Measurements from ENCODE around the gene PLXNB2.

DNA sequence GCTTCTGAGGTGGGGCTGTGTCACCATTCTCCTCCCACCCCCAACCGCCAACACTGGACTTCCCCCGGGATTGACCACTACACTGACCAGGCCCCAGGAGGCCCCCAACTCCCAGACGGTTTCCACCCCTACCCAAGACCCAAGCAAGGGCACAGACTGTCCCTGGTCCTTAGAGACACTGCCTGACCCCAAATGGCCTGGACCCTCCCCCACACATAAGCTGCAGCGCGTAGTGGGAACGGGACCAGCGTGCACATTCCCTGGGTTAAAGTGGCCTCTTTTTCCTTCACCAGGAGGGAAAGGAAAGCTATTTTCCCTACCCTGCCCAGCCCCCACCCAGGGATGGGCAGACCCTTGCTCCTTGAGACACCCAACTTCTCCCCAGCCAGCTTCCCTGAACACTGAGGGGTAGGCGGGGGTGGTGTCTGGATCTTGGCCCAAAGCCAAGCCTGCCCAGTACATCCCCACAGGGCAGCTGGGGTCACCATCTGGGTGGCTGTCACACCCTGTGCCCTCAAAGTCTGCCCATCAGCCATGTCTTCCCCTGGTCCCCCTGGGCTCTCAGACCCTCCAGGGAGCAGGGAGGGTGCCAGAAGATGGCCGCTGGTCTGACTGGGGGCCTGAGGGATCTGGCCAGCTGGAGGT, 44.4 kb downstream of the PLXNB2 start:
- TF ChIP-seq, protein P1, sequence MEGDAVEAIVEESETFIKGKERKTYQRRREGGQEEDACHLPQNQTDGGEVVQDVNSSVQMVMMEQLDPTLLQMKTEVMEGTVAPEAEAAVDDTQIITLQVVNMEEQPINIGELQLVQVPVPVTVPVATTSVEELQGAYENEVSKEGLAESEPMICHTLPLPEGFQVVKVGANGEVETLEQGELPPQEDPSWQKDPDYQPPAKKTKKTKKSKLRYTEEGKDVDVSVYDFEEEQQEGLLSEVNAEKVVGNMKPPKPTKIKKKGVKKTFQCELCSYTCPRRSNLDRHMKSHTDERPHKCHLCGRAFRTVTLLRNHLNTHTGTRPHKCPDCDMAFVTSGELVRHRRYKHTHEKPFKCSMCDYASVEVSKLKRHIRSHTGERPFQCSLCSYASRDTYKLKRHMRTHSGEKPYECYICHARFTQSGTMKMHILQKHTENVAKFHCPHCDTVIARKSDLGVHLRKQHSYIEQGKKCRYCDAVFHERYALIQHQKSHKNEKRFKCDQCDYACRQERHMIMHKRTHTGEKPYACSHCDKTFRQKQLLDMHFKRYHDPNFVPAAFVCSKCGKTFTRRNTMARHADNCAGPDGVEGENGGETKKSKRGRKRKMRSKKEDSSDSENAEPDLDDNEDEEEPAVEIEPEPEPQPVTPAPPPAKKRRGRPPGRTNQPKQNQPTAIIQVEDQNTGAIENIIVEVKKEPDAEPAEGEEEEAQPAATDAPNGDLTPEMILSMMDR (IDR thresholded peaks at IDR 0.05): no peak
- TF ChIP-seq TCF12 (IDR thresholded peaks at IDR 0.05) (no peak), POLR2AphosphoS5 (IDR thresholded peaks at IDR 0.05; ENCODE audit: low read depth, low read length) (no peak), RAD21 (IDR thresholded peaks at IDR 0.05; ENCODE audit: low read length) (no peak), EP300 (IDR thresholded peaks at IDR 0.05; ENCODE audit: borderline replicate concordance in 1 of 2, low read depth in 1 of 2, low read length in 1 of 2) (no peak), EZH2phosphoT487 (IDR thresholded peaks at IDR 0.05; ENCODE audit: borderline replicate concordance, low read depth) (no peak), FOXM1 (IDR thresholded peaks at IDR 0.05; ENCODE audit: low read depth) (no peak), ELF1 (IDR thresholded peaks at IDR 0.05) (no peak), SMC3 (IDR thresholded peaks at IDR 0.05; ENCODE audit: low read depth, low read length) (no peak), TAF1 (IDR thresholded peaks at IDR 0.05; ENCODE audit: borderline replicate concordance, low read depth, low read length) (no peak)
- TF ChIP-seq, protein P2, sequence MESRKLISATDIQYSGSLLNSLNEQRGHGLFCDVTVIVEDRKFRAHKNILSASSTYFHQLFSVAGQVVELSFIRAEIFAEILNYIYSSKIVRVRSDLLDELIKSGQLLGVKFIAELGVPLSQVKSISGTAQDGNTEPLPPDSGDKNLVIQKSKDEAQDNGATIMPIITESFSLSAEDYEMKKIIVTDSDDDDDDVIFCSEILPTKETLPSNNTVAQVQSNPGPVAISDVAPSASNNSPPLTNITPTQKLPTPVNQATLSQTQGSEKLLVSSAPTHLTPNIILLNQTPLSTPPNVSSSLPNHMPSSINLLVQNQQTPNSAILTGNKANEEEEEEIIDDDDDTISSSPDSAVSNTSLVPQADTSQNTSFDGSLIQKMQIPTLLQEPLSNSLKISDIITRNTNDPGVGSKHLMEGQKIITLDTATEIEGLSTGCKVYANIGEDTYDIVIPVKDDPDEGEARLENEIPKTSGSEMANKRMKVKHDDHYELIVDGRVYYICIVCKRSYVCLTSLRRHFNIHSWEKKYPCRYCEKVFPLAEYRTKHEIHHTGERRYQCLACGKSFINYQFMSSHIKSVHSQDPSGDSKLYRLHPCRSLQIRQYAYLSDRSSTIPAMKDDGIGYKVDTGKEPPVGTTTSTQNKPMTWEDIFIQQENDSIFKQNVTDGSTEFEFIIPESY (IDR thresholded peaks at IDR 0.05; ENCODE audit: borderline replicate concordance, low read depth): no peak
- TF ChIP-seq, protein P3, sequence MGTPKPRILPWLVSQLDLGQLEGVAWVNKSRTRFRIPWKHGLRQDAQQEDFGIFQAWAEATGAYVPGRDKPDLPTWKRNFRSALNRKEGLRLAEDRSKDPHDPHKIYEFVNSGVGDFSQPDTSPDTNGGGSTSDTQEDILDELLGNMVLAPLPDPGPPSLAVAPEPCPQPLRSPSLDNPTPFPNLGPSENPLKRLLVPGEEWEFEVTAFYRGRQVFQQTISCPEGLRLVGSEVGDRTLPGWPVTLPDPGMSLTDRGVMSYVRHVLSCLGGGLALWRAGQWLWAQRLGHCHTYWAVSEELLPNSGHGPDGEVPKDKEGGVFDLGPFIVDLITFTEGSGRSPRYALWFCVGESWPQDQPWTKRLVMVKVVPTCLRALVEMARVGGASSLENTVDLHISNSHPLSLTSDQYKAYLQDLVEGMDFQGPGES (IDR thresholded peaks at IDR 0.05; ENCODE audit: low read depth, low read length): no peak
- TF ChIP-seq, protein P4, sequence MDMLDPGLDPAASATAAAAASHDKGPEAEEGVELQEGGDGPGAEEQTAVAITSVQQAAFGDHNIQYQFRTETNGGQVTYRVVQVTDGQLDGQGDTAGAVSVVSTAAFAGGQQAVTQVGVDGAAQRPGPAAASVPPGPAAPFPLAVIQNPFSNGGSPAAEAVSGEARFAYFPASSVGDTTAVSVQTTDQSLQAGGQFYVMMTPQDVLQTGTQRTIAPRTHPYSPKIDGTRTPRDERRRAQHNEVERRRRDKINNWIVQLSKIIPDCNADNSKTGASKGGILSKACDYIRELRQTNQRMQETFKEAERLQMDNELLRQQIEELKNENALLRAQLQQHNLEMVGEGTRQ (IDR thresholded peaks at IDR 0.05; ENCODE audit: borderline replicate concordance, low read depth, low read length): no peak

All from SK-N-SH (cell line).